ENCODE data around the gene RGPD8. TPM values are rescaled to one million over a fixed set of nuclear protein-coding genes. Genes with fewer than 3 reads are reported as not detected.

The RGPD8 gene
- total and polyA plus RNA-seq, 8 donors, result 0.99 to 15.4 (median 8.1) TPM

DNA sequence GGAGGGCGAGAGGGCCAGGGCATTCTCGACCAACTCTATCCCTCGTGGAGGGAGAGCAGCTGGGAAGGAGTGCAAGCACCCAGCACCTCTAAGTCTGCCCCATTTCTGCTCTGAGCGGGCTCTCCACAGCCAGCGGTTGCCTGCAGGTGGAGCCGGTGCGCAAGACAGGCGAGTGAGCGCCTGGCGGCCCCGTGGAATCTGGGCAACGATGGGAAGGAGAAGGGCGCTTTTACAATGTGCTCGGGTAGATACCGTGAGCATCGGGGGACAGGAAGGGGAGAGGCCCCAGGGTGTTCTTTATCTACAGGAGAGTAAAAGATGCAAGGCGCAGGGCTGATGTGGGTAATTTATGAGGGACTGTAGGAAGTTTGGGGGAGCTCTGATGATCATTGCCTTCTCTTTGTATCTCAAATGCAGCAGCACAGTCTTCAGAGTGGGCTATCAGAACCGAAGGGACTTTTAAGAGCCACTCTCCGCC lies 47.6 kb upstream of the RGPD8 start:
- Histone ChIP-seq H3K4me3 (peak overlapping the region; percentile 59 to 85 (median 73)), H3K4me1 (peaks cover 3 to 13% (median 7%) of the 10 kb centered on the region in 3 donors), H3K9me3 (no peaks in the 10 kb centered on the region), H3K27ac (peak overlapping the region; percentile 51 to 87 (median 76)), H3K36me3 (no peaks in the 10 kb centered on the region), H3K27me3 (no peaks in the 10 kb centered on the region)
- intact Hi-C loops (cut with DNase I), result loop anchor here in 1 of 3 donors (10.0 kb wide), 1 partner anchor 104 kb away; the partner anchor contains the start of gene CHCHD5
- WGBS, 2 donors, result 0% methylated on average over 19 of the region's 19 CpGs
- FAIRE-seq, result no peak
- DNase-seq, result peak; percentile 78 to 92 (median 82)
- TF ChIP-seq, protein P1, sequence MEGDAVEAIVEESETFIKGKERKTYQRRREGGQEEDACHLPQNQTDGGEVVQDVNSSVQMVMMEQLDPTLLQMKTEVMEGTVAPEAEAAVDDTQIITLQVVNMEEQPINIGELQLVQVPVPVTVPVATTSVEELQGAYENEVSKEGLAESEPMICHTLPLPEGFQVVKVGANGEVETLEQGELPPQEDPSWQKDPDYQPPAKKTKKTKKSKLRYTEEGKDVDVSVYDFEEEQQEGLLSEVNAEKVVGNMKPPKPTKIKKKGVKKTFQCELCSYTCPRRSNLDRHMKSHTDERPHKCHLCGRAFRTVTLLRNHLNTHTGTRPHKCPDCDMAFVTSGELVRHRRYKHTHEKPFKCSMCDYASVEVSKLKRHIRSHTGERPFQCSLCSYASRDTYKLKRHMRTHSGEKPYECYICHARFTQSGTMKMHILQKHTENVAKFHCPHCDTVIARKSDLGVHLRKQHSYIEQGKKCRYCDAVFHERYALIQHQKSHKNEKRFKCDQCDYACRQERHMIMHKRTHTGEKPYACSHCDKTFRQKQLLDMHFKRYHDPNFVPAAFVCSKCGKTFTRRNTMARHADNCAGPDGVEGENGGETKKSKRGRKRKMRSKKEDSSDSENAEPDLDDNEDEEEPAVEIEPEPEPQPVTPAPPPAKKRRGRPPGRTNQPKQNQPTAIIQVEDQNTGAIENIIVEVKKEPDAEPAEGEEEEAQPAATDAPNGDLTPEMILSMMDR (IDR thresholded peaks at IDR 0.05), result peak; percentile 20 to 58 (median 46)
- peak; percentile 88 to 95 (median 91) for ATAC-seq

DNA sequence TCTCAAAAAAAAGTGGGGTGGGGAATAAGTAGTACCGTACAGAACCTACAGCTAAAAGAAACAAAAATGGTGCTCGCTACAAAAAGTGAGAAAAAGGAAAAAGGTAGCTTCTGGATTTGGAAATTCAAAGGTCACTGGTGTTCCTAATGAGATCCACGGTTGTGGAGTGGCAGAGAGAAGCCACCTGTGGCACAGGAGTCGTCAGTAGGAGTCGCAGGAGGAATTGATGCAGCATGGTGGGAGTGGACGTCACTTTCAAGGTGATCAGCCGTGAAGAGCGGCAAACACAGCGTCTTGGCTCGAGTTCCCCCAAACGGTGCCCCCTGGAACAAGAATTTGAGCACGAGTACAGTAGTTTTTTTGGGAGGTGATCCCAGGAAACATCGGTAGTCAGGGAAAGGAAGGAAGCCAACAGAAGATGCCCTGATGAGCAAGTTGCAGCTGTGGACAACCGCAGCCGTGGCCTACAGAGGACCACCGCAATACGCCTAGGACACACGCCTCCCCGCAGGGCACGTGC lies 47.1 kb upstream of the RGPD8 start:
- intact Hi-C loops (cut with DNase I), result loop anchor here in 1 of 3 donors (10.0 kb wide), 1 partner anchor 104 kb away; the partner anchor contains the start of gene CHCHD5
- TF ChIP-seq, protein P1 (IDR thresholded peaks at IDR 0.05), result no peak
- no peak for FAIRE-seq
- Histone ChIP-seq H3K36me3 (no peaks in the 10 kb centered on the region), H3K4me3 (peak overlapping the region in 3 of 4 donors; percentile 59 to 85 (median 71)), H3K4me1 (peaks cover 3 to 13% (median 7%) of the 10 kb centered on the region in 3 donors), H3K27me3 (no peaks in the 10 kb centered on the region), H3K27ac (peak overlapping the region in 2 of 4 donors; percentile 70 to 87), H3K9me3 (no peaks in the 10 kb centered on the region)
- 8 to 10% methylated on average over 20 of the region's 20 CpGs for WGBS, 2 donors
- DNase-seq, result peak in 2 of 6 donors; percentile 17 to 19
- peak in 2 of 4 donors; percentile 1 to 18 for ATAC-seq

DNA sequence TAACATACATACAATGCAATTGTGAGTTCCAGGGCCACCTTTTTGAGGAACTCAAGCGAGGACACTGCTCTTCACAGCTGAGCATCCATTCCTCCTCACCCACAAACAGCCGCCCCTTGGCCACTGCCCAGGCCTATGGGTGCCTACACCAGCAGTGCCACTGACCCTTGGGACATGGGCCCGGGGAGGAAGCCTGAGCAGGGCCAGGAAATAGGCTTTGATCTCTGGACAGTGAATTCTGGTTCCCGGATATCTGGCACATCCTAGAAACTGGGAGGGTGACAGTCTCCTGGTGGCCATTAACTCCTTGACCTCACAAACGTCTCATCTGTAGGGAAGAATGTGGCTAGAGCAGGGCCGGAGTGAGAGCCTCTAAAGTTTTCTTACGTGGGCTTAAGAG lies 43.0 kb upstream of the RGPD8 start:
- no peaks in the 10 kb centered on the region for H3K9me3 ChIP-seq
- H3K27me3 ChIP-seq, result no peaks in the 10 kb centered on the region
- ATAC-seq, result no peak
- intact Hi-C loops (cut with DNase I), result no loop called here
- WGBS, 2 donors, result 60 to 63% methylated on average over 7 of the region's 7 CpGs
- FAIRE-seq, result no peak
- TF ChIP-seq, protein P1 (IDR thresholded peaks at IDR 0.05), result no peak
- no peak overlapping the region for H3K27ac ChIP-seq
- H3K36me3 ChIP-seq, result no peaks in the 10 kb centered on the region
- H3K4me3 ChIP-seq, result no peak overlapping the region
- peaks cover 0 to 7% (median 5%) of the 10 kb centered on the region in 3 donors for H3K4me1 ChIP-seq
- DNase-seq, result no peak

DNA sequence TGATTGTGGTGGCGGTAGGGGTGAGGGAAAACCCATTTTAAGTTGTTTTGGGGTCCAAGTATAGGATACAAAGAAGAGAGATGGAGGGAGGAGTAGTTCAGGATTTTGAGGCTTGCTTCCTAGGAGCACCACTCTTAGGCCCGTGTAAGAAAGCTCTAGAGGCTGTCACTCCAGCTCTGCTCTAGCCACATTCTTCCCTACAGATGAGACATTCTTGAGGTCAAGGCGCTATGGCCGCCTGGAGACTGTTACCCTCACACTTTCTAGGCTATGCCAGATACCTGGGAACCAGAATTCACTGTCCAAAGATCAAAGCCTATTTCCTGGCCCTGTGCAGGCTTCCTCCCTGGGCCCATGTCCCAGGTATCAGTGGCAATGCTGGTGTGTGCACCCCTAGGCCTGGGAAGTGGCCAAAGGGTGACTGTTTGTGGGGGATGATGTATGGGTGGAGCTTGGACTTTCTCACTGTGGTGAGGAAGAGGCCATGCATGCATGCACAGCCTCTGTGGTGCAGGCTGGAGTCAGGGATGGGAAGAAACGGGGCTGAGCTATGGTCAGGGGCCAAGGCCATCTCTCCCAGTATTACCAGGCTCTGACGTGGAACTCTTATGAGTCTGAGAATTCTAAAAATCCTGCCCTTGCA lies 41.5 kb upstream of the RGPD8 start:
- no peak overlapping the region for H3K27ac ChIP-seq
- H3K36me3 ChIP-seq, result no peaks in the 10 kb centered on the region
- H3K4me1 ChIP-seq, result no peaks in the 10 kb centered on the region
- H3K4me3 ChIP-seq, result no peak overlapping the region
- intact Hi-C loops (cut with DNase I), result no loop called here
- WGBS, 2 donors, result 69 to 74% methylated on average over 6 of the region's 6 CpGs
- FAIRE-seq (no peak), ATAC-seq (no peak), DNase-seq (no peak)
- H3K27me3 ChIP-seq, result no peaks in the 10 kb centered on the region
- no peaks in the 10 kb centered on the region for H3K9me3 ChIP-seq
- TF ChIP-seq, protein P1 (IDR thresholded peaks at IDR 0.05), result no peak
